NCI-H2029 (cell line): ENCODE results near the gene CTNNA3.

Experiments used
- DNase-seq: peaks from one replicate; lab custom pipeline; 2025; lab: John Stamatoyannopoulos, UW

The CTNNA3 gene

DNA sequence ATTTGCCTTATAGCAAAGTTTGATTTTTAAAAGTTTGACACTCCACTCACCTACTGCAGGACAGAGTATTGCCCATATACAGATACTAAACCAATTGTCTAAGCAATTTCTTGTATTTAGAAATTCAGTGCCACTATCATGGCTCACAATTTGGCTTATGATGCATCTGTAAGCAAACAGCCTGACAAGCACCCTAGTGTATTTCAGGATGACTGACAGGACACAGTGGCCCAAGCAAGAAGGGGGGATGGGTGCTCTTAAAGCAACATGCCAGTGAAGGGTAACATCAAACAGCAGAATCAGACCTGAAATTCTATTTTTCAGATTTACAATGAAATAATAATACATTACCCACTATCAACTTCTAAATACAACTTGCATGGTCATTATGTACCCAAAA is 30.5 kb downstream of the CTNNA3 start:
- no peak for DNase-seq

DNA sequence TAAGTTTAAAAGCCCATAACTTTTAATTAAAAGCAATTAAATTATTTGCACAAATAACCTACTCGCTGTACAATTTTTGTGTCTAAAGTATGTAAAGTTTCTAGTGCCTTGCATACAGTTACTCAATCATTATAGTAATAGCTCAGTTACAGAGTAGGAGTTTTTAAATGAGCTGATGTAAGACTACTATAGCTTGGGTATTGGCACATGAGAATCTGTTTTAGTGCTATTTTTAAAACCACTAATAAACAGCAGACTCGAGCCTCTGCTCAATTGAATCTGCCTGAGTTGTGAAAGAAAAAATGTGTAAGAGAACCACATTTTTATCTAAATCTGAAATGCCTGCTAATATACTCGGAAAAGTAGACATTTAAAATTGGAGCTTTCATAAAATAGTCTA is 31.1 kb downstream of the CTNNA3 start:
- DNase-seq, result no peak

DNA sequence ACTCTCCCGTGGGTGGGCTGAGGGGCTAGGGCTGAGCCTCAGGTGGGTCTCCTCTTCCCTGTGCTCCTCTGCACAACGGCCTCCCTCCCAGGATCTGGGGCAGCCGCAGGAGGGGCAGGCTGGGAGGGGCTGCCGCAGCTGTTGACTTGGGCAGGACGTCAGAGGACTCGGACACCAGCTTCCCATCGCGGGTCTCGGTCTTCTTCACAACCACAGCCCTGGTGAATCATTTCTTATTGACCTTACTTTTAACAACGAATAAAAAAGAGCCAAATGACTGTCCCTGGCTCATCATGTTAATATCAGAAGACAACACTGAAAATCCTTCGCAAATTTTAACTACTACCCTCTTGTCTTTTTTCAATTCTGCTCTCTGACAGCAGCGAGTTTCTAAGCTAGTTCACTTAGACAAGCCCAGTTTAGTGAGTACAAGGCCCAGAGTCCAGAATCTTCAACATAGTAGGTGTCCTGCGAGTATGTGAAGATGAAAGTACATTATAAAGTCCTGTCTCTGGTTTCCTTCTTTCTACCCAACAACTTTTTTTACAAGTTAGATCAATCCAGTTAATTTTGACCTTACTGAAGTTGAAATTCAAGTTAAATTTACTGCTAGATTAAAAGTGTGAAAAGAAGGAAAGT is 32.4 kb downstream of the CTNNA3 start:
- no peak for DNase-seq

DNA sequence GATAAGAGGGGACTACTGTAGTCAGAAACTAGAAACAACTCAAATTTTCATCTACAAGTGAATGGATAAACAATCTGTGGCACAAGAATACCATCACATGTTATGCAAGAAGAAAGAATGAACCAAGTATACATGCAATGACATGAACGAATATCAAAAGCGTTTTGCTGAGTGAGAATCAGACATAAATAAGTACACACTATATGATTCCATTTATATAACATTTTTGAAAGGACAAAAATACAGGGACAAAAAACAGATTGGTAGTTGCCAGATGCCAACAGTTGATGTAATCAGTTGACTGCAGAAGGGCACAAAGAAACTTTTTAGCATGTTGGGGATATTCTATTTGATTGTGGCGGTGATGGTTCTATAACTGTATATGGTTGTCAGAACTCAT is 33.6 kb downstream of the CTNNA3 start:
- DNase-seq, result no peak

DNA sequence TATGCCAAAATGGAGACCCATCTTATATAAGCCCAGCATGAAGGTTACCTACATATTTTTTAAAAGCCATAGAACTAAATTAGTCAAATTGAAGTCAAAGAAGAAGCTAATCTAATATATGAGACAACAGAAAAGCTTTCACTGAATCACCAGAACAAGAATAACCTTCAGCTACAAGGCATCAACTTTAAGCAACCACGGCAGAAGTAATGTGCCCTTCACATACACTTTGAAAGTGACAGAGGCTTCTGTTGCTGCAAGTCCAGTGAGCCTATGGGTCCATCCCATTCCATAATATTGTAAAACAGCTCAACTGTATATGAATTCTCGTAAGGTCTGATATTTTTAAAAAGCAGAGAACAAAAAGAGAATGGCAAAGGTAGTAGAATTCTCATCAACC is 36.5 kb downstream of the CTNNA3 start:
- DNase-seq, result no peak

DNA sequence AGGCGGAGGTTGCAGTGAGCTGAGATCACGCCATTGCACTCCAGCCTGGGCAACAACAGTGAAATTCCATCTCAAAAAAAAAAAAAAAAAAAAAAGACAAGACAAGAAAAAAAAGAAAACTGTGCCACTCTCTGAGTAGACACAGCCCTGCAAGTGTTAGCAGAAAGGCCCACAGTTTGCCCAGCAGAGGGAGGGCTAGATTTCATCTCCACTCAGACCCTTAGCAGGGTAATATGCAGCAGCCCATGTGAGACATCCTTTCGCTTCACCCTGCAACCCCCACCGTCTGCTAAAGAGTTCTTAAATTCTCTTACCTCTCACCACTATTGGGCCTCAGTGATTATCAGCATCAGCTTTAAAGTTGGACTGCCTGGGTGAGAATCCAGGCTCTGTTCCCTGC is 38.2 kb downstream of the CTNNA3 start:
- DNase-seq, result no peak

DNA sequence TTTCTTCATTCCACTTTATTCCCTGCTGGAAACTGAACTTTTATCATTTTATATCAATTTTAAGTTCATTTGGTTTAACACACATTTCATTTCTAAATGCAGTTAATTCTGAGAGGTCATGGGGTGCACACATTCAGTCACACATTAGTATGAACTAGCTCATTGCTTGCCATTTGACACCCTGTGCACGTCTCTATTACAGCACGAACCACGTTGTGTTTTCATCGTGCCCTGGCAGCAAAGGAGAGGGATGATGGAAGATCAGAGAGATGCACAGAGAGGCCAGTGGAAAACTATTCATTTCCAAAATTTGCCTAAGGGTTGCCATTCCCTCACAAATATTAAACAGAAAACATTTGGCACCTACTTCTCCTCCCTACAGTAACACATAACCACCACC is 45.4 kb downstream of the CTNNA3 start:
- no peak for DNase-seq

DNA sequence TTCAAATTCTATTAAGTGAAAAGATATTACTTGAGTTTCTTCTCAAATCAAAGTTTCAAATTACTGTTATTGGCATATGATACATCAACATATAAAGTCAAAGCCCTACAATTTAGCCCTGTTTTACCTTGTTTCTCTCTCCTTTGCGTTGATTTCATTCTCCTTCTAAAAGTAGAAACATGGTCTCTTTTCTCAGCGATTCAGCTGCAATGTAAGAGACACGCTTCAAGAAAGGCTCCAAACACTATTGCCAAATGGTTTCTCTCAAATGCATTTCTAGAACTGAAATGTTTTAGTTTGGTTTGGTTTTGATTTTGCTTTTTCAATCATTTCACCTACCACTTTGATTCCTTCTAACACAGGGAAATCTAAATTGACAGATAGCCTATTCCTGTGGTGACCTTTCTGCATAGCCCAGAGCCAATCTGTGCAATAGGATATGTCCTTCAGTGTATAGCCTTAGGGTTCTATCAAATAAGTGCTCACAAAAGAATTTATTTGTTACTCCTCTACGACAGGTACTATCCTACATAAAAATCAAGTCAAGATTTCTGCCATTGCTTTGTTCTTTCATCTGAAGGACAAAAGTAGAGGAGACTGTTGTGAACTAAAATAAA is 47.3 kb downstream of the CTNNA3 start:
- no peak for DNase-seq

DNA sequence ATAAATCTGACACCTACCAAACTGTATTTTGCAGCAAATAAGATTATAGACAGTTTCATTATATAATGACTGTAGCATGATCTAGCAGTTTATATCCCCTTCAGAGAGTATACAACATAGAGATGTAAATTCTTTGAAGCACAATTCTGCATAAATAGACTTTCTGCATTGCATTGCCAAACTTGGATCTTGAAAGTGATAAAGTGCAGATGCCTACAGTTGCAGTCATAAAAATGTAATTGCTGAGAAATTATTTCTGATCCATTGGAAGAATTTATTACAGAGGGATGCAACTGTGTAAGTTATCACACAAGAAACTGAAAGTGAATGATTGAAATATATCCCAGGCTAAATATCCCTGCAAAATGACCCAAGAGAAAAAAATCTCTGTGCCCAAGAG is 65.1 kb downstream of the CTNNA3 start:
- no peak for DNase-seq

DNA sequence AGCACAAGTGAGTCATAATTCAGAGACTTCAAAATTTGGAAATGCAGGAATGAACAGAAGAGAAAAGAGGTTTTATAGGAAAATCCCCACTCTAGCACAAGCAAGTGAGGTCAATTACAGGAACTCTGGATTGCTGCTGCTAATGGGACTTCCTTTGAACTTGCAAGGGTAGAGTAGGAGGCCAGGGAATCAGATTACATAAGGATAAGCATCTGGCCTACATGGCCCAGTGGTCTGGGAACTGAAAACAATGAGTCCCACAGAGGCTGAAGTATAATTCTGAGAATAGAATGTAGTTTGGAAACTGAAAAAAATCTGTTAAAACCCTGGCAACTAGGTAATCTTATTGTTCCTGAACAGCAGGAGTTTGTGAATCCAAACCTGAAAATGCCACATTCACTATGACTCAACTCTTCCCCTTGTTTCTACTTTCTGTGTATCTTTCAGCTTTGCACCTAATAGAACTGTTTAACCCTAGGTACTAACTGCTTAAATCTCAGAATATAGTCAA is 66.5 kb downstream of the CTNNA3 start:
- DNase-seq, result no peak

DNA sequence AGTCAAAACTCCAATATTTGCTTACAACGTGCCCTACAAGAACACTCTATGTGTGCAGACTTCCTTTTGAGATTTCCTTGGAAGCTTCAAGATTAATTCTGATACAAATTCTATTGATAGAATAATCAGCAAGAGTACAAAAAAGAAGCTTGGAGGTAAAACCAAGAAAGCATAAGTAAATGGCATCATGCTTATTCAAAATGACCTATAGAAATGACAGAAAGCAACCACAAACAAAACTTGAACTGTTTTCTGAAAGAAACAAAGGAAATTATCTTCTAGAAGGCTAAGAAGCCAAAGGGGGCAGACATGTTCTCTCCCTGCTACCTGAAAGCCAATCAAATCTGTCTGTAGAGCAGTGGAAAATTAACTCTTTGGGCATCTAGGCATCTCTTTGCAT is 73.0 kb downstream of the CTNNA3 start:
- DNase-seq, result no peak

DNA sequence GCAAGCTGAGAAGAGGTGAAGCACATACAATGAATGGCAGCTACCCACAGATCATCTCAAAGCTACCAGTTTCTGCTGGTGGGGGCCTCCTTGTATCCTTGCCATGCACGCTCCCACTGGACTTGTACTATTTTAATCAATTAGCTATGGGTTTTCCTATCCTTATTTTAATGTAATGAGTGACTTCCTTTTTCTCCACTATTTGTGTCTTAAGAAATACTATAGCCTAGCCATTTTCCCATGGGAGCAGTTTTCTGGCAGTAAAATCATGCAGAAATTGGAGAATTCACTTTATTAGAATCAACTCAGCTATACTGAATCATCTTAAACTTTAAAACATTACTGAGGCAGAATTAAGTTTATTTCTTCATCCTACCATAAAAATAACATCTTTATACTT is 73.5 kb downstream of the CTNNA3 start:
- DNase-seq, result no peak

DNA sequence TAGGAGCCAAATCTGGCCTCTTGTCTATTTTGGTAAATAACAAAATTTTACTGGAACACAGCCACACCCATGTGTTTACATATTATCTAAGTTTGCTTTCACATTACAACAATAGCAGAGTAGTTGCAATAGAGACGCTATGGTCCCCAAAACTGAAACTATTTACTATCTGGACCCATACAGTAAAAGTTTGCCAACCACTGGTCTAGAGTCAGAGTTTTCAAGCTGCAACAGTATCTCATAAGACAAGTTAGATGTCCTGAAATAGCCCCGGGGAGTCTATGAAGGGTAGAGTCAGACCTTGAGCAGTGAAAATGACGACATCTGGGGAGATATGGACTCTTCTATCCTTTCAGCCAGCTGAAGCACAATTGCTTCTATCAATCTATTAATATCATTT is 74.2 kb downstream of the CTNNA3 start:
- no peak for DNase-seq

DNA sequence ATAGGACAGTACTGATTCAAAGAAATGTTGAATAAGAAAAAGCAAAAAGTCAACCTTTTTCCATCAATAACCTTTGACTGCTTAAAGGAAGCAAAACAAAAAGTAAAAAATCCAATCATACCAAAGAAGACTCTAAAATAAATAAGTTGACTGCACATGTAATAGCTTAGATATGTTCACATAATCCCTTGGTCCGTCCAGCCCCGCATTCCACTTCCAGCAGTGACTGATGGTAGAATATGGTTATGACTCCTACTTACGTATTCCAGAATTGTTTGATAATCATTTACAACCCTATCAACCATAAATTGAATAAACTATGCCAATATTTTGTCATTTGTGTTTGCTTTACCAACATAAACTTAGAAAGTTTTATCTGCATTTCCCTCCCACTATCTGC is 77.9 kb downstream of the CTNNA3 start:
- DNase-seq, result no peak

DNA sequence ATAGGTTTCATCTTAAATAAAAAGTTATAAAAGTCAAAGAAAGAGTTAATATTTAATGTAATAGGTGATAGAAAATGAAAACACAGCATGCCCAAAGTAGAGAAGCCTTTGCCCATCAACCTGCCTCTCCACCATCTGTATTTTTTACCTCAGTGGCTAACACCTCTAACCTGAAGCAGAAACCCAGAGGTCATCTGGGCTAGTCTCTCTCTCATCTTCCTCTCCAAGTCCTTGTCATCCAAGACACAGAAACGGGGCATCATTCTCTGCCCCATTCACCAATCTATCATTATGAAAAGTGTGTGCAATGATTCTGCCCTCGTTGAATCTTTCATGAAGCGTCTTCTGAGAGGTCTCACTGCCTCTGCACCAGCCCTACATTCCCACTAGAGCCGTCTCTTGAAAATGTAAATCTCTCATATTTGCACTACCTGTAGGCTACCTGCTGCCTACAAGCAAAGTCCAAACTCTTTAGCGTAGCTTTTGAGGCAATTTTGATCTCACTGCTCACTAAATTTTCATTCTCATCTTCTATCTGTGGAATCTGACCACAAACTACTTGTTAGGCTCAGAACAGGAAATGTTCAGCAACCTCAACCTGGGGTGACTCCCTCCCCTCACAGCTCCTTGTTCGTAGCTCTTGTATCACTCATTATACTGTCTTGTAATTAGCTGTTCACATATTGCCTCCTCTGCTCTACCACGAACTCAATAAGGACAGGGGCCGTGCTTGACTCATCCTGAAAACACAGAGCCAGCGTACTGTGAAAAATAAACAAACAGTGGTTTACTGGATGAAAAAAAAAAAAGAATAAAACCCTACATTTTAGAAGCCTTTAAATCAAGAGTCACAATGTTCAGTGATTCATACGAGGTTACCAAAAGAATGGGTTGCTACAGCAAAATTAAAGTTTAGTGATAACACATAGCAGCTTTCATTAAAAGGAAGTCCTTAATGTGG is 83.1 kb downstream of the CTNNA3 start:
- no peak for DNase-seq

DNA sequence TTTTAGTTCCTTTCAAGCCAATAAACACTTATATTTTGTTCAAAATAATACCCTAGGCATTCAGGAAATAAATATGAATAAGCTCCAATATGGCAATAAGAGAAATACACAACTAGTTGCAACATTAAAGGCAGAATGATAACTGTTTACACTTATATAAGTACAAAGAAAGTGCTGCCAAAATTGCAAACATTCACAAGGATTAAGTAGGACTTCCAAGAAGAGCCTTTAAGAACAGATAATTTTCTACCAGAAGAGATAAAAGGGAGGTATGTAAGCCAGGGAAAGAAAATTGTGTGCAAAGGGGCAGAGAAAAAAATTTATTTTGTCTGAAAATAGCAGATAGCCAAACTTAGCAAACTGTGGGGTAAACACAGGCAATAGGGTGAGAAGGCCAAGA is 83.8 kb downstream of the CTNNA3 start:
- no peak for DNase-seq

DNA sequence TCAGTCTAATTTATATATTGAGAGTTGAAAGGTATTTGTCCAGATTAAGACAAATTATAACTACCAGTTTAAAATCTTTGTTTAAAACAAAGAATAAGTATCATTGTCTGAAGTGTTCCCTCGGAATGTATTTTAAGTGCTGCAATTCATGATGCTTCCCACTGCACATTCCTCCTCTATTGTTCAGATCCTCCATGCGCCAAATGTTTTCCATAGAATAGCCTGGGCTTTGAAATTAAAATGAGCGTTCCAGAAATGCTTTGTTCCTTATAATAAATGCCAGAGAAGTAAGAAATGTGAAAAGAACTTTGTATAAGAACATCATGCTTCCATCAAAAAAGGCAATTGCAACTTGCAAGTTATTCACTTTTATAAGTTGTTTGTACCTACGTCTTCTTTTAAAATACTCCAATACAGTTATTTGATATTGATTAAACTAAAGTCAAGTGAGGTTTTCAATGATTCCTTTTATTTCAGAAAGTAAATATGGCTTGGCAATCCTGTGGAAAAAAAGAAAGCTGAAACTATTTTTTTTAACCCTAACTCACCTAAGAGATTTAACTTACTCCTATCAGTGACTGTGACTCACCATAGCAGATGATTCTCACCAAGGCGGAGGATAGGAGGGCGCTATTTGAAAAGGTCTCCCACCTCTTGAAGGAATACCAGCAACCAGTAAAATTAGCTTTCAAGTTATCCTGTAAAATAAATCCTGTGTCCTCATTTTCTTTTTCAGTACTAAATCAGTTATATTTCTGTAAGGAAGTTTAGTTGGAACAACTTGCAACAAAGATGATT is 85.8 kb downstream of the CTNNA3 start:
- DNase-seq, result no peak

DNA sequence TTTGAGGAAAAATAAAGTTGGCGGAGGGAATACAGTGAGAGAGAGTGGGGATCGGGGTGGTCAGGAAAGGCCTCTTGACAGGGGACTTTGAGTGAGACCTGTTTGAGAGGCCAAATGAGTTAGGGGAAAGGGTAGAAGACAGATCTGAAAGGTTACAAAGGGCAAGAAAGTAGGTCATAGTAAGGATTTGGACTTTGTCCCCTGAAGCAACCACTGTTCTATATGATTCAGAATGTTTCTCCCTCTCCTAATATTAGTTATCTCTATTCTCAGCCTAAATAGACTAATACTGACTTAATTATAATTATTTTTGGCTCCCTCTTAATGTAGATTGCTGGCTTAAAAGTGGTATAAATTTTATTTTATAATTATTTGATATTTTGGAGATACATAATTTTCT is 88.0 kb downstream of the CTNNA3 start:
- no peak for DNase-seq

DNA sequence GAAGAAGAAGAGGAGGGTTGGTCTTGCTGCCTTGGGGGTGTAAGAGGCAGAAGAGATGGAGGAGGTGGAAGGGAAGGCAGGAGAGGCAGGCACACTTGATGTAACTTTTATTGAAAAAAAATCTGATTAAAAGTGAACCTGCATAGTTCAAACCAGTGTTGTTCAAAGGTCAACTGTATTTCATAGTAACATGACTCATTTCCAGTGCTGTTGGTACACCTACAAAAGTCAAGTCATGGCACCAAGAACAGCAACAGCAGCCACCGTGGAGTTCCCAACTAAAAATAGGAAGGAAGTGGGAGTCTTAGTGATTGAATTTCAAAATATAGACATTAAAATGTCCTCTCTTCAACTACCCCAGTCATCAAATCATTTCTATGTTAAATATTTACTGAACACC is 88.5 kb downstream of the CTNNA3 start:
- DNase-seq, result no peak

DNA sequence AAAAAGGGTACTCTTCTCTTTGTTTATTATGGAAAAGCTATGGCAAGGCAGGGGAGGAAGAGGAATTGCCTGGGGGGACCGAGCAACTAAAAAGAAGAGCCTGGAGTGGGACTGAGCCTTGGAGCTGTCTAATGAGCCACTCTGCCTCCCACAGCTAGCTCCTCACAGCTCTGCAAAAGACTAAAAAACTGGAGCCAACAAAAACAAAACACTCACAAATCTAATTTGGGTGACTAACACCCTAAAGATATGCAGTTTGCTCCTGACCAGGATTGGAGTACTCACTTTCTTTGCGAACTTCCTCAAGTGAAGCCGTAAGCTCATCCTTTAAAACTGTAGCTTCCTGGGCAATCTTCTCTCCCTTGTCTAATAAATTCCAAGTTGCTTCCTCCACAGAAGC is 89.4 kb downstream of the CTNNA3 start:
- DNase-seq, result no peak

DNA sequence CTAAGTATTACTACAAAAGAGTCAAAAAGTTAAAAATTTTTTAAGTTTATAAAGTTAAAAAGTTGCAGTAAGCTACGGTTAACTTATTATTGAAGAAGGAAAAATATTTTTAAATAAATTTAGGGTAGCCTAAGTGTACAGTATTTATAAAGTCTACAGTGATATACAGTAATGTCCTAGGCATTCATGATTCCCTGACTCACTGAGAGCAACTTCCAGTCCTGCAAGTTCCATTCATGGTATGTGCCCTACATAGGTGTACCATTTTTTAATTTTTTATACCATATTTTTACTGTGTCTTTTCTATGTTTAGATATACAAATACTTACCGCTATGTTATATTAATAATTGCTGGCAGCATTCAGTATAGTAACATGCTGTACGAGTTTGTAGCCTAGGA is 92.3 kb downstream of the CTNNA3 start:
- no peak for DNase-seq

DNA sequence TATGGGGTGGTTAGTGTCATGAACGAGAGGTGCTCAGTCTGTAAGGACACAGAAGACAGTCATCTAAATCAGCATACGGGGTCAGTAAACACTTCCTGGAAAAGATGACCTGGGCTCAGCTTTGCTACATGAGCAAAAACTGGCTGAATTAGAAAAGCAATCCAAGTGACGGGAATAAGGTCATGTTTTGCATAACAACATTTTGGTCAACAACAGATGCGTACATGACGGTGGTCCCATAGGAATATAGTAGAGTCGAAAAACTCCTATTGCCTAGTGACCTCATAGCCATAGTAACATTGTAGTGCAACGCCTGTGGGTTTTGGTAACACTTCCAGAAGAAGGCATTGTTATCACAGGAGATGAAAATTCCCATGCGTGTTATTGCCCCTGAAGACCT is 92.9 kb downstream of the CTNNA3 start:
- DNase-seq, result no peak
